Measurements from ENCODE around the gene NGB.
"Not testable (repeated sequence)": the region's sequence is repeated elsewhere in the genome, so short reads cannot be mapped to it uniquely, and the experiment has no call there.

Gene NGB

GRCh38 chr14:77306416-77306815 lies 35.4 kb upstream of the NGB start:
- Mint-ChIP-seq H3K36me3 (peaks cover 9% of the 10 kb centered on the region), H3K9me3 (ENCODE audit: low read depth) (no peaks in the 10 kb centered on the region), H3K27me3 (no peaks in the 10 kb centered on the region), H3K4me1 (ENCODE audit: low read depth) (peaks cover 12% of the 10 kb centered on the region), H3K27ac (no peak overlapping the region), H3K4me3 (no peak overlapping the region)

DNA sequence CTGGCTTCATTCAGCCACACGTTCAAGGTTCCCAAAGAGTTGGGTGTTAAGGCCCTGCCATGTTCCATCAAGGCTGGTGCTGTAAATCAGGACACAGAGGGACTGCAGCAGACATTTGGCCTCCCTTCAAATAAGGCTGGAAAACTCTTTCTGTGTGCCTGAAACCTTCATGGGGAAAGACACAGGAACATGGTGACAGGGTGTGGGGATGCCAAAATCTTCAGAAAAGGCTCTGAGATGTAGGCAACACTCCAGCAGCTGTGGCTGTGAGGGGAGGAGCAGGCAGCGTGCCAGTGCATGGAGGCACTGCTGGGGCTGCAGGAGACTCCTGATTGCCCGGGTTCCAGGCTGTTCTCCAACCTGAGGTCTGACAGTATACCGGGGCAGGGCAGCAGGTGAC lies 34.7 kb upstream of the NGB start:
- H3K27ac Mint-ChIP-seq = no peak overlapping the region
- no peak overlapping the region for H3K4me3 Mint-ChIP-seq
- H3K36me3 Mint-ChIP-seq = peaks cover 6% of the 10 kb centered on the region
- no peaks in the 10 kb centered on the region for H3K9me3 Mint-ChIP-seq (ENCODE audit: low read depth)
- H3K27me3 Mint-ChIP-seq = no peaks in the 10 kb centered on the region
- H3K4me1 Mint-ChIP-seq (ENCODE audit: low read depth) = peaks cover 12% of the 10 kb centered on the region

DNA sequence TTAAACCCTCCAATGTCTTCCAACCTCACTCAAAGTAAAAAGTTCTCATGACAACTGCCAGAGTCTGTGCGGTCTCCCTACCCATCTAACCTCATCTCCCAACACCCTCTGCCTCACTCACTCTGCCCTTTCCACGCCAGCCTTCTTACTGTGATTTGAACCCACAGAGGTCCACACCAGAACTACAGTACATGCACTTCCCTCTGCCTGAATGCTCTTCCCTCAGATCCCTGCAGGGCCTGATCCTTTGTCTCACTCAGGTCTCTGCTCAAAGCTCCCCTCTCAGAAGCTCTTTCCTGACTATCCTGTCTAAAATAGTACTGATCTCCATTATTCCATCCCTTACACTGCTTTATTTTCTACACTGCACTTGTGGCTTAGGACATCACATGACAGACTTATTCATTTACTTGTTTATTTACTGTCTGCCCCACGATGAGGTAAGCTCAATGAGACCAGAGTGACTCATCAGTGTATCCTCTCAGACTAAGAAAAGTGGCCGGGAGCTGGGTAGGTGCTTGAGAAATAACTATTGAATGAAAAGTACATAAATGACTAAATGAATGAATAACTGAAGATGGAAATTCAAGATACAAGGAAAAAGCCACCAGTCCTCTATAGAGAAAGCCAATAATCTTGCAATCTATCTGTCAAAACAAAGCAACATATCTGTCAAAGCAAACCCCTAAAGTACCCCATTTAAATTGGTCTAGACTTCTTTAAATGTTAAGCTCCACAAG lies 32.6 kb upstream of the NGB start:
- H3K27ac Mint-ChIP-seq = peak overlapping the region; percentile 50
- no peaks in the 10 kb centered on the region for H3K27me3 Mint-ChIP-seq
- peaks cover 4% of the 10 kb centered on the region for H3K36me3 Mint-ChIP-seq
- H3K9me3 Mint-ChIP-seq (ENCODE audit: low read depth) = no peaks in the 10 kb centered on the region
- peaks cover 12% of the 10 kb centered on the region for H3K4me1 Mint-ChIP-seq (ENCODE audit: low read depth)
- peak overlapping the region; percentile 45 for H3K4me3 Mint-ChIP-seq

DNA sequence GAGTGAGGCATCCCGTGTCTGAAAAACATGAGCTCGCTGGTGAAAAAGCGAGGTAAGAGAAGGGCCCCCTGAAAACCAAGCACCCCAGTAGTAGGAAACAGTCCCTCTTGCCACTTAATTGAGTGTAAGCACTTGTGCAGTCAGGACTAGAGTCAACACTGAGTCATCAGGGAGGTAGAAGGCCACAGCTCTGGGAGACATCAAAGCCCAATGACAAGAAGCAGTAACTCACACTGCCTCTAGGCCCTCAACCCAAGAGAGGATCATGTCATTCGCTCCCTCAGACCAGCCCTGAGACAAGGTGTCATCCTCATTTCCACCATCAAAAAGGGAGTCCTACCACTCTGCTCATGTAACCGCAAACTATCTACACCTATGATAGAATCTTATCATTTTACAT lies 31.9 kb upstream of the NGB start:
- no peak overlapping the region for H3K27ac Mint-ChIP-seq
- peaks cover 4% of the 10 kb centered on the region for H3K36me3 Mint-ChIP-seq
- no peak overlapping the region for H3K4me3 Mint-ChIP-seq
- no peaks in the 10 kb centered on the region for H3K9me3 Mint-ChIP-seq (ENCODE audit: low read depth)
- H3K27me3 Mint-ChIP-seq = no peaks in the 10 kb centered on the region
- peaks cover 12% of the 10 kb centered on the region for H3K4me1 Mint-ChIP-seq (ENCODE audit: low read depth)

GRCh38 chr14:77301103-77301502 lies 30.1 kb upstream of the NGB start:
- Mint-ChIP-seq H3K27ac (no peak overlapping the region), H3K9me3 (ENCODE audit: low read depth) (no peaks in the 10 kb centered on the region), H3K36me3 (peaks cover 4% of the 10 kb centered on the region), H3K27me3 (no peaks in the 10 kb centered on the region), H3K4me3 (no peak overlapping the region), H3K4me1 (ENCODE audit: low read depth) (peaks cover 12% of the 10 kb centered on the region)

GRCh38 chr14:77299771-77300170 lies 28.8 kb upstream of the NGB start:
- H3K4me3 Mint-ChIP-seq = no peak overlapping the region
- peaks cover 12% of the 10 kb centered on the region for H3K4me1 Mint-ChIP-seq (ENCODE audit: low read depth)
- H3K27me3 Mint-ChIP-seq = no peaks in the 10 kb centered on the region
- peaks cover 8% of the 10 kb centered on the region for H3K36me3 Mint-ChIP-seq
- H3K27ac Mint-ChIP-seq = no peak overlapping the region
- no peaks in the 10 kb centered on the region for H3K9me3 Mint-ChIP-seq (ENCODE audit: low read depth)

- Mint-ChIP-seq H3K27me3 (no peaks in the 10 kb centered on the region), H3K4me3 (no peak overlapping the region), H3K27ac (no peak overlapping the region), H3K4me1 (ENCODE audit: low read depth) (no peaks in the 10 kb centered on the region), H3K36me3 (peaks cover 7% of the 10 kb centered on the region), H3K9me3 (ENCODE audit: low read depth) (no peaks in the 10 kb centered on the region)
These were observed 25.9 kb upstream of the NGB start for GRCh38 chr14:77296906-77297305.

- H3K4me1 Mint-ChIP-seq (ENCODE audit: low read depth) = no peaks in the 10 kb centered on the region
- no peak overlapping the region for H3K27ac Mint-ChIP-seq
- H3K27me3 Mint-ChIP-seq = no peaks in the 10 kb centered on the region
- no peaks in the 10 kb centered on the region for H3K9me3 Mint-ChIP-seq (ENCODE audit: low read depth)
- peaks cover 7% of the 10 kb centered on the region for H3K36me3 Mint-ChIP-seq
- no peak overlapping the region for H3K4me3 Mint-ChIP-seq
These were observed 25.1 kb upstream of the NGB start for GRCh38 chr14:77296155-77296554.

- Mint-ChIP-seq H3K27me3 (no peaks in the 10 kb centered on the region), H3K36me3 (peaks cover 20% of the 10 kb centered on the region), H3K4me3 (no peak overlapping the region), H3K9me3 (ENCODE audit: low read depth) (no peaks in the 10 kb centered on the region), H3K27ac (no peak overlapping the region), H3K4me1 (ENCODE audit: low read depth) (no peaks in the 10 kb centered on the region)
These were observed 19.7 kb upstream of the NGB start for GRCh38 chr14:77290705-77291104.

- H3K27me3 Mint-ChIP-seq = no peaks in the 10 kb centered on the region
- H3K4me1 Mint-ChIP-seq (ENCODE audit: low read depth) = no peaks in the 10 kb centered on the region
- no peak overlapping the region for H3K4me3 Mint-ChIP-seq
- H3K9me3 Mint-ChIP-seq (ENCODE audit: low read depth) = no peaks in the 10 kb centered on the region
- peaks cover 25% of the 10 kb centered on the region for H3K36me3 Mint-ChIP-seq
- H3K27ac Mint-ChIP-seq = no peak overlapping the region
These were observed 15.6 kb upstream of the NGB start for GRCh38 chr14:77286576-77286975.

- H3K4me3 Mint-ChIP-seq = no peak overlapping the region
- H3K27me3 Mint-ChIP-seq = no peaks in the 10 kb centered on the region
- H3K27ac Mint-ChIP-seq = no peak overlapping the region
- peaks cover 22% of the 10 kb centered on the region for H3K36me3 Mint-ChIP-seq
- no peaks in the 10 kb centered on the region for H3K9me3 Mint-ChIP-seq (ENCODE audit: low read depth)
- no peaks in the 10 kb centered on the region for H3K4me1 Mint-ChIP-seq (ENCODE audit: low read depth)
These were observed 13.5 kb upstream of the NGB start for GRCh38 chr14:77284466-77284865.

- Mint-ChIP-seq H3K27me3 (no peaks in the 10 kb centered on the region), H3K4me3 (no peak overlapping the region), H3K9me3 (ENCODE audit: low read depth) (no peaks in the 10 kb centered on the region), H3K36me3 (peaks cover 22% of the 10 kb centered on the region), H3K4me1 (ENCODE audit: low read depth) (no peaks in the 10 kb centered on the region), H3K27ac (no peak overlapping the region)
These were observed 13.1 kb upstream of the NGB start for GRCh38 chr14:77284066-77284465.

DNA sequence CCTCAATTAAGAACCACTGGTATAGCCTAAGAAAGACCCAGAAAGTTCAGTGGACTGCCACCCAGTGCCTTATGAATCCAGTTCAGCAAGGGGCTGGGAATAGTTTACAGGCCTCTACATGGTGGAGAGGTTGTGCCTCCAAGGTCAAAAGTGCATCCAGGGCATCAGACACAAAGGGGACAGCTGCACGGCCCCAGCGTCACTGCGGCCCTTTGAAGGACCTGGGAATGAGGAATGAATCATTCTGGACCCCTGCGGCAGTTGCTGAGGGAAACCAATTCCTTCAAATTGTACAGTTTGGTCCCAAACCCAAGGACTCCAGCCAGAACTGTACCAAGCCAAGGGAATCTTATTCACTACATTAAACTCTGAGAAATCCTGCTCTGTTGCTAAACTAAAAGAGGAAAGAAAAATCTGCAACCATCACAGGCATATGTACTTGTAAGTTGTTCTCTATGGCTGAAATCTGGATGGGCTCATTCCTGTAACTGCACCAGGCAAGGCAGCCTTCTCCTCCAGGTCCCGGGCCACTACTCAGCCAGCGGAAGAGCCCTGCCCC lies 10.9 kb upstream of the NGB start:
- Mint-ChIP-seq H3K27me3 (no peaks in the 10 kb centered on the region), H3K27ac (no peak overlapping the region), H3K4me3 (no peak overlapping the region), H3K36me3 (peaks cover 18% of the 10 kb centered on the region), H3K4me1 (ENCODE audit: low read depth) (no peaks in the 10 kb centered on the region), H3K9me3 (ENCODE audit: low read depth) (no peaks in the 10 kb centered on the region)

- H3K9me3 Mint-ChIP-seq (ENCODE audit: low read depth); H3K27me3 Mint-ChIP-seq; H3K4me3 Mint-ChIP-seq; H3K4me1 Mint-ChIP-seq (ENCODE audit: low read depth); H3K27ac Mint-ChIP-seq: not testable (repeated sequence)
- H3K36me3 Mint-ChIP-seq = peaks cover 13% of the 10 kb centered on the region
These were observed 9.9 kb upstream of the NGB start for GRCh38 chr14:77280921-77281320.

- no peaks in the 10 kb centered on the region for H3K4me1 Mint-ChIP-seq (ENCODE audit: low read depth)
- H3K27ac Mint-ChIP-seq = no peak overlapping the region
- H3K9me3 Mint-ChIP-seq (ENCODE audit: low read depth) = no peaks in the 10 kb centered on the region
- no peaks in the 10 kb centered on the region for H3K27me3 Mint-ChIP-seq
- H3K36me3 Mint-ChIP-seq = peaks cover 6% of the 10 kb centered on the region
- H3K4me3 Mint-ChIP-seq = no peak overlapping the region
These were observed 8.7 kb upstream of the NGB start for GRCh38 chr14:77279719-77280118.

All from activated naive CD8-positive, alpha-beta T cell (primary cell).